ENCODE measurements around the gene MEG3.

DNA sequence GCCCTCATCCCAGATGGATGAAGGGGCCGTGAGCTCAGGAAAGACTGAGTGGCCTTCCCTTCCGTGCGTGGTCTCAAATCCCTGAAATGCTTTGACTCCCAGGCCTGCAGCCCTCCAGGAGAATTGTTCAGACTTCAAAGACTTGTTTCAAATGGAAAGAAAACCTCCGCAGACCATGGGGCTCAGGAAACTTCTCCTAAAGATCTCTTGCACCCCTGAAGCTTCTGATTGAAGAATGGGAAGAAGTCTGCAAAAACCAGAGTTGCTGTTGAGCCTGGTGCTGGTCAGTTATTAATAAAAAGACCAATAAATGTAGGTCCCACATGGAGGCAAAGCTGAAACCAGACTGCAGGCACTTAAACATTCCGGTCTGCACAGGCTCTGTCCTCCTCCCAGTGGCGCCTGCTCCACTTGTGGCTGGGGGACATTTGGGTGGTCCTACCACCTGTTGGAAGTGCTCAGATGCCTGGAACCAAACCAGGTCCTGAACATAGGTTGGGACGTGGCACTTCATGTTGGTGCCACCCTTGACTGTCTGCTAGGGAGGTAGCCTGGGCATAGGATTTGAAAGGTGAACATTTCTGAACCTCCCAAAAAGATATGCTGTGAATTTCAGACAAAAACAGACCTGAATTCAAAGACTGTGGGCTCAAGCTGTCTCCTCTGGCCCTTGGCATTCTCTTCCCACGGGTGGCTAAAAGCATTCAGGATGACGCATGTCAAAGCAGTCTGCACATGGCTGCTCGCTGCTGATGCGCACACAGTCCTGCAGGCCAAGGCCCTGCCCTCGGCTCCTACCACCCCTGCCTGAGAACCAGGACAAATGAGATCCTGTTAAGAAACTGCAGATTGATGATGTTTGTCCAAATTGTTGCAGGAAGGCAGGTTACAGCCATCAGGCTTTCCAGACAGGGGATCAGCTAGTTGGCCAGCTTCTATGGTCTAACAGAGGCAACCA is 36.2 kb upstream of the MEG3 start:
- TF ChIP-seq, protein P1, sequence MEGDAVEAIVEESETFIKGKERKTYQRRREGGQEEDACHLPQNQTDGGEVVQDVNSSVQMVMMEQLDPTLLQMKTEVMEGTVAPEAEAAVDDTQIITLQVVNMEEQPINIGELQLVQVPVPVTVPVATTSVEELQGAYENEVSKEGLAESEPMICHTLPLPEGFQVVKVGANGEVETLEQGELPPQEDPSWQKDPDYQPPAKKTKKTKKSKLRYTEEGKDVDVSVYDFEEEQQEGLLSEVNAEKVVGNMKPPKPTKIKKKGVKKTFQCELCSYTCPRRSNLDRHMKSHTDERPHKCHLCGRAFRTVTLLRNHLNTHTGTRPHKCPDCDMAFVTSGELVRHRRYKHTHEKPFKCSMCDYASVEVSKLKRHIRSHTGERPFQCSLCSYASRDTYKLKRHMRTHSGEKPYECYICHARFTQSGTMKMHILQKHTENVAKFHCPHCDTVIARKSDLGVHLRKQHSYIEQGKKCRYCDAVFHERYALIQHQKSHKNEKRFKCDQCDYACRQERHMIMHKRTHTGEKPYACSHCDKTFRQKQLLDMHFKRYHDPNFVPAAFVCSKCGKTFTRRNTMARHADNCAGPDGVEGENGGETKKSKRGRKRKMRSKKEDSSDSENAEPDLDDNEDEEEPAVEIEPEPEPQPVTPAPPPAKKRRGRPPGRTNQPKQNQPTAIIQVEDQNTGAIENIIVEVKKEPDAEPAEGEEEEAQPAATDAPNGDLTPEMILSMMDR (conservative IDR thresholded peaks at IDR 0.05; ENCODE audit: low read length), result no peak
- no peak for TF ChIP-seq EZH2phosphoT487 (IDR thresholded peaks at IDR 0.05; ENCODE audit: borderline replicate concordance)

Data from Loucy (cell line).